A549 (cell line): Measurements from ENCODE around the gene RANBP3.

Experiments used
- CHD4 ChIP-seq: fragments of 200-600 bp; sonication (generic); IDR thresholded peaks from 2 replicates; pipeline ENCODE4 v1.6.1; 2016; ENCODE audit warnings: antibody characterized with exemption, mild to moderate bottlenecking, borderline replicate concordance
- CTCF ChIP-seq: fragments of >200 bp; sonication (Bioruptor Twin); formaldehyde crosslinking; IDR thresholded peaks from 3 replicates; pipeline ENCODE4 v1.5.1; 2016
- HEYL ChIP-seq: fragments of 250-450 bp; sonication (Bioruptor Pico); IDR thresholded peaks from 2 replicates; pipeline ENCODE4 v1.8.0; 2021; ENCODE audit warnings: mild to moderate bottlenecking, moderate library complexity
- HMGXB4 ChIP-seq: fragments of 250-450 bp; sonication (Bioruptor Pico); IDR thresholded peaks from 2 replicates; pipeline ENCODE4 v1.5.0; 2021; ENCODE audit warnings: mild to moderate bottlenecking, moderate library complexity, borderline replicate concordance
- HOXA7 ChIP-seq: fragments of 250-450 bp; sonication (Bioruptor Pico); IDR thresholded peaks from 2 replicates; pipeline ENCODE4 v1.5.0; 2020; ENCODE audit warnings: mild to moderate bottlenecking, moderate library complexity
- PHF8 ChIP-seq: fragments of 200-600 bp; sonication (generic); IDR thresholded peaks from 2 replicates; pipeline ENCODE4 v1.6.1; 2016; ENCODE audit warnings: low read depth, mild to moderate bottlenecking, antibody characterized with exemption, moderate library complexity, borderline replicate concordance
- POLR2A ChIP-seq: IDR thresholded peaks from 2 replicates; pipeline ENCODE4 v1.6.1; 2012; ENCODE audit warnings: mild to moderate bottlenecking, low read length
- RFX5 ChIP-seq: fragments of 450-650 bp; IDR thresholded peaks from 2 replicates; pipeline ENCODE4 v1.7.1; 2014; ENCODE audit warnings: antibody characterized with exemption, mild to moderate bottlenecking, moderate library complexity
- RNF2 ChIP-seq: fragments of 200-600 bp; sonication (generic); IDR thresholded peaks from 2 replicates; pipeline ENCODE4 v1.6.1; 2016; ENCODE audit warnings: low read depth, mild to moderate bottlenecking, antibody characterized with exemption, moderate library complexity, borderline replicate concordance
- USF2 ChIP-seq: fragments of 450-650 bp; IDR thresholded peaks from 2 replicates; pipeline ENCODE4 v1.6.1; 2014; ENCODE audit warnings: antibody characterized with exemption
- ZNF302 ChIP-seq: fragments of 250-450 bp; sonication (Bioruptor Pico); IDR thresholded peaks from 2 replicates; pipeline ENCODE4 v1.9.0; 2021; ENCODE audit warnings: inconsistent platforms, mild to moderate bottlenecking, moderate library complexity

- TF ChIP-seq RFX5 (no peak), POLR2A (no peak), PHF8 (no peak), CTCF (no peak), HMGXB4 (no peak), USF2 (no peak), HOXA7 (no peak), HEYL (no peak), CHD4 (no peak), RNF2 (no peak), ZNF302 (CRISPR knock-in tag) (no peak)
Observed at GRCh38 chr19:5993201-5993600, 15.3 kb upstream of the RANBP3 start.
